Spleen (tissue), 11 donors: Measurements from ENCODE around the gene NABP1. TPM values are rescaled to one million over a fixed set of nuclear protein-coding genes. Genes with fewer than 3 reads are reported as not detected.
A peak's percentile ranks its signal among the peaks of the same experiment; 100 is the strongest.

ENCODE experiments used
- DNase-seq: peaks from one replicate; pipeline ENCODE4 v3.0.0-alpha.2; 2020
- H3K27ac ChIP-seq, 8 donors: fragments of 200-600 bp; sonication (generic) in 7 of 8; 1 replicate in 4 of 8; 2 replicates in 4 of 8; pipeline versions ENCODE4 v1.5.0 to v1.8.0; 2016 to 2021; ENCODE audit warnings: inconsistent platforms in 4 of 8, mild to moderate bottlenecking in 4 of 8, moderate library complexity in 1 of 8
- H3K27me3 ChIP-seq, 7 donors: fragments of 200-600 bp; sonication (generic) in 6 of 7; replicated peaks in 1 of 7; 1 replicate in 4 of 7; 2 replicates in 3 of 7; pipeline versions ENCODE4 v1.5.0 to v1.8.0; 2016 to 2021; ENCODE audit warnings: inconsistent platforms in 3 of 7, mild to moderate bottlenecking in 1 of 7
- H3K36me3 ChIP-seq, 6 donors: fragments of 200-600 bp; sonication (generic) in 5 of 6; 1 replicate in 4 of 6; 2 replicates in 2 of 6; pipeline versions ENCODE4 v1.5.0 to v1.8.0; 2016 to 2021; ENCODE audit warnings: inconsistent platforms in 2 of 6
- H3K4me1 ChIP-seq, 6 donors: fragments of 200-600 bp; sonication (generic) in 5 of 6; 1 replicate in 3 of 6; 2 replicates in 3 of 6; pipeline versions ENCODE4 v1.5.0 to v1.8.0; 2016 to 2021; ENCODE audit warnings: inconsistent platforms in 3 of 6
- H3K4me3 ChIP-seq, 8 donors: fragments of 200-600 bp; sonication (generic) in 7 of 8; 1 replicate in 4 of 8; 2 replicates in 4 of 8; pipeline versions ENCODE4 v1.5.0 to v1.8.0; 2016 to 2021; ENCODE audit warnings: inconsistent platforms in 4 of 8, mild to moderate bottlenecking in 4 of 8, moderate library complexity in 2 of 8
- H3K9me3 ChIP-seq, 8 donors: fragments of 200-600 bp; sonication (generic) in 7 of 8; 1 replicate in 4 of 8; 2 replicates in 4 of 8; pipeline versions ENCODE4 v1.5.0 to v1.8.0; 2016 to 2021; ENCODE audit warnings: inconsistent platforms in 4 of 8
- POLR2A ChIP-seq, 3 donors: fragments of 450-650 bp; IDR thresholded peaks; one replicate each; pipeline ENCODE4 v1.5.1; 2017; ENCODE audit warnings: antibody characterized with exemption in 3 of 3, mild to moderate bottlenecking in 1 of 3
- POLR2AphosphoS5 ChIP-seq, 3 donors: sonication (generic); formaldehyde crosslinking; IDR thresholded peaks; one replicate each; pipeline ENCODE4 v1.5.1; 2017; ENCODE audit warnings: antibody characterized with exemption in 3 of 3
- WGBS, 5 donors: extraction: QIAGEN DNeasy Blood & Tissue Kit in 3 of 5; methylation state at CpG; one replicate each; pipeline versions ENCODE4 v1.1.5 to v1.1.7; 2013 to 2018; 5-methylcytosine and 5-hydroxymethylcytosine counted together
- intact Hi-C: fragments of 100-400 bp; cut with DNase I; formaldehyde crosslinking; loops from one replicate; pipeline ENCODE4 v1.15.0; 2023; ENCODE audit warnings: low total_unique reads
- polyA plus RNA-seq, 3 donors: library from polyadenylated mRNA; stranded (reverse); fragments of 200-250 nt; gene quantifications; one replicate each; pipeline ENCODE4 v1.2.1, GENCODE V29; 2013
- total RNA-seq, 7 donors: library from RNA; depleted of rRNA in 3 of 7; stranded (reverse); fragments of >200 nt in 3 of 7; fragmentation: NEBNext Ultra II Directional in 4 of 7; extraction: Animal tissue kit (Norgen Biotek cat#: 25700) in 4 of 7; gene quantifications; one replicate each; pipeline versions ENCODE4 v1.1.0 to v1.2.1, GENCODE V29; 2016 to 2021
- TF ChIP-seq, protein P1 (sequence below), 11 experiments: fragments of 200-600 bp in 7 of 11; fragments of 450-650 bp in 4 of 11; sonication (generic) in 4 of 11; IDR thresholded peaks in 8 of 11; conservative IDR thresholded peaks in 3 of 11; 1 replicate in 7 of 11; 2 replicates in 4 of 11; pipeline versions ENCODE4 v1.4.0 to v1.8.0; 2016 to 2021; ENCODE audit warnings: antibody characterized with exemption in 11 of 11, inconsistent platforms in 4 of 11, mild to moderate bottlenecking in 1 of 11
- donor health status: healthy with polysubstance abuse.
- donor health status: DM: no; HTN: no; CAD: no; lungs with moderate emphysema.
- donor health status: DM: no; HTN: no; CAD: no.
- donor health status: Bipolar disorder and iron deficiency.
- donor health status: healthy.
- donor health status: DM: no; HTN: no; CAD: no.
- donor health status: DM: yes; HTN: yes; CAD: no.

The NABP1 gene
- total and polyA plus RNA-seq, 10 donors, result 33.0 to 292 (median 176) TPM

GRCh38 chr2:191664823-191665677, 12.9 kb upstream of the NABP1 start:
- intact Hi-C loops, result no loop called here
- H3K27me3 ChIP-seq, result no peaks in the 10 kb centered on the region
- no peak overlapping the region for H3K27ac ChIP-seq
- TF ChIP-seq POLR2A (IDR thresholded peaks at IDR 0.05) (no peak), POLR2AphosphoS5 (IDR thresholded peaks at IDR 0.05) (no peak)
- TF ChIP-seq, protein P1, sequence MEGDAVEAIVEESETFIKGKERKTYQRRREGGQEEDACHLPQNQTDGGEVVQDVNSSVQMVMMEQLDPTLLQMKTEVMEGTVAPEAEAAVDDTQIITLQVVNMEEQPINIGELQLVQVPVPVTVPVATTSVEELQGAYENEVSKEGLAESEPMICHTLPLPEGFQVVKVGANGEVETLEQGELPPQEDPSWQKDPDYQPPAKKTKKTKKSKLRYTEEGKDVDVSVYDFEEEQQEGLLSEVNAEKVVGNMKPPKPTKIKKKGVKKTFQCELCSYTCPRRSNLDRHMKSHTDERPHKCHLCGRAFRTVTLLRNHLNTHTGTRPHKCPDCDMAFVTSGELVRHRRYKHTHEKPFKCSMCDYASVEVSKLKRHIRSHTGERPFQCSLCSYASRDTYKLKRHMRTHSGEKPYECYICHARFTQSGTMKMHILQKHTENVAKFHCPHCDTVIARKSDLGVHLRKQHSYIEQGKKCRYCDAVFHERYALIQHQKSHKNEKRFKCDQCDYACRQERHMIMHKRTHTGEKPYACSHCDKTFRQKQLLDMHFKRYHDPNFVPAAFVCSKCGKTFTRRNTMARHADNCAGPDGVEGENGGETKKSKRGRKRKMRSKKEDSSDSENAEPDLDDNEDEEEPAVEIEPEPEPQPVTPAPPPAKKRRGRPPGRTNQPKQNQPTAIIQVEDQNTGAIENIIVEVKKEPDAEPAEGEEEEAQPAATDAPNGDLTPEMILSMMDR (IDR thresholded peaks at IDR 0.05 in 8 of 11, conservative IDR thresholded peaks at IDR 0.05 in 3 of 11), result no peak
- no peak for DNase-seq
- no peaks in the 10 kb centered on the region for H3K9me3 ChIP-seq
- H3K36me3 ChIP-seq, result no peaks in the 10 kb centered on the region
- H3K4me1 ChIP-seq, result peaks cover 4 to 32% (median 14%) of the 10 kb centered on the region in 6 donors
- H3K4me3 ChIP-seq, result no peak overlapping the region

GRCh38 chr2:191666226-191666625, 11.7 kb upstream of the NABP1 start:
- Histone ChIP-seq H3K27me3 (no peaks in the 10 kb centered on the region), H3K4me3 (no peak overlapping the region), H3K27ac (peak overlapping the region in 5 of 8 donors; percentile 26 to 55 (median 46)), H3K4me1 (peaks cover 4 to 32% (median 14%) of the 10 kb centered on the region in 6 donors), H3K9me3 (no peaks in the 10 kb centered on the region), H3K36me3 (no peaks in the 10 kb centered on the region)
- WGBS, 5 donors, result 69 to 88% (median 79%) methylated on average over 4 of the region's 4 CpGs
- intact Hi-C loops, result no loop called here
- DNase-seq, result no peak
- TF ChIP-seq POLR2AphosphoS5 (IDR thresholded peaks at IDR 0.05) (no peak), POLR2A (IDR thresholded peaks at IDR 0.05) (no peak)
- TF ChIP-seq, protein P1 (IDR thresholded peaks at IDR 0.05 in 8 of 11, conservative IDR thresholded peaks at IDR 0.05 in 3 of 11), result no peak

DNA sequence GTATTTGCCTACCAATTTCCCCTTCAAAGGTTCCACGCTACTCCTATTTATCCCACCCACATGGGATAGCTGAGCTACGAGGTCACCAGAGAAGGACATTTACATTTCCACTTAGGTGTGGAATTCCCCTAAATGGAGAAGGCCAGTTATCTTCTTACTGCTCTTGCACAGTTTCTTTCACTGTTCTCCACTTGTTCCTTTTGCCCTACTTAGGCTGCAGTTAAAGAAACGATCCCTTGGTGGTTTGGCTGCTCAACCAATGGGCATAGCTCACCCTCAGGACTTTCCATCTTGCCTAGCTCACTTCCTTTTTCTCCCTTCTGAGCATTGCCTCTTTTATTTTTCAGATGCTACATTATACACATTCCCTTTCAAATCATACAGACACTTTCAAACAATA, 11.2 kb upstream of the NABP1 start:
- Histone ChIP-seq H3K27me3 (no peaks in the 10 kb centered on the region), H3K36me3 (no peaks in the 10 kb centered on the region), H3K27ac (peak overlapping the region in 5 of 8 donors; percentile 26 to 55 (median 46)), H3K4me1 (peaks cover 4 to 32% (median 14%) of the 10 kb centered on the region in 6 donors), H3K9me3 (no peaks in the 10 kb centered on the region), H3K4me3 (no peak overlapping the region)
- WGBS, 5 donors, result 19 to 36% (median 28%) methylated on average over 3 of the region's 3 CpGs
- TF ChIP-seq, protein P1 (IDR thresholded peaks at IDR 0.05 in 8 of 11, conservative IDR thresholded peaks at IDR 0.05 in 3 of 11), result no peak
- no peak for TF ChIP-seq POLR2AphosphoS5 (IDR thresholded peaks at IDR 0.05)
- TF ChIP-seq POLR2A (IDR thresholded peaks at IDR 0.05), result no peak
- no peak for DNase-seq
- intact Hi-C loops, result no loop called here

DNA sequence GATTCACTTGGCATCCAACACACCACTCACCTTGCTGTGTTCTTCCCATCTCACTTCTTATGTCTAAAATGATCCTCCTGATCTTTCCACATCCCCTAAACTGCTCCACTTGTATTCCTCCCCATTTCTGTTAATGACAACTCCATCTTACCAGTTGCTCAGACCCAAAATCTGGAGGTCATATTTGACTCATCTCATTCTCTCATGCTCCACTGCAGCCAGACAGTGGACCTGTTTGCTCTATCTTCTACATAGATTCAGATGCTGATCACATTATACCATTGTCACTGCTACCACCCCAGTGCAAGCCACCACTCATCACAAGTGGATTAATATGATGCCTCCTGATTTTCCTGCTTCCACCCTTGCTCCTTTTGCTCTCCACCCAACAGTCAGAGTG, 7.9 kb upstream of the NABP1 start:
- DNase-seq, result no peak
- H3K9me3 ChIP-seq, result peaks cover 0 to 3% (median 0%) of the 10 kb centered on the region in 8 donors

More for the DNA sequence above, 7.9 kb upstream of the NABP1 start:
- Histone ChIP-seq H3K27me3 (no peaks in the 10 kb centered on the region), H3K4me3 (no peak overlapping the region), H3K36me3 (no peaks in the 10 kb centered on the region), H3K27ac (no peak overlapping the region), H3K4me1 (peaks cover 4 to 40% (median 21%) of the 10 kb centered on the region in 6 donors)
- intact Hi-C loops, result loop anchor here (10.0 kb wide), 1 partner anchor 45 kb away; no protein-coding TSS in a partner anchor
- no peak for TF ChIP-seq POLR2AphosphoS5 (IDR thresholded peaks at IDR 0.05)
- TF ChIP-seq, protein P1 (IDR thresholded peaks at IDR 0.05 in 8 of 11, conservative IDR thresholded peaks at IDR 0.05 in 3 of 11), result no peak
- TF ChIP-seq POLR2A (IDR thresholded peaks at IDR 0.05), result no peak
